HepG2 (cell line): ENCODE measurements around the gene GPHN.

Experiments used
- CBX5 ChIP-seq: sonication (generic); formaldehyde crosslinking; IDR thresholded peaks from 2 replicates; pipeline ENCODE4 v1.4.0; 2020; ENCODE audit warnings: missing genetic modification reagents, borderline replicate concordance
- FOXM1 ChIP-seq: sonication (generic); formaldehyde crosslinking; IDR thresholded peaks from 2 replicates; pipeline ENCODE4 v1.5.0; 2020; ENCODE audit warnings: missing genetic modification reagents
- HNRNPUL1 ChIP-seq: fragments of 200-400 bp; formaldehyde crosslinking; IDR thresholded peaks from 2 replicates; pipeline ENCODE4 v1.6.1; 2017; ENCODE audit warnings: low read depth, mild to moderate bottlenecking, low read length, moderate library complexity
- ZNF629 ChIP-seq: sonication (generic); formaldehyde crosslinking; conservative IDR thresholded peaks from 2 replicates; pipeline ENCODE4 v1.5.0; 2020; ENCODE audit warnings: missing genetic modification reagents

GRCh38 chr14:66596241-66596985, 88.5 kb downstream of the GPHN start:
- TF ChIP-seq CBX5 = no peak
- TF ChIP-seq FOXM1 (CRISPR knock-in tag) = no peak
- TF ChIP-seq HNRNPUL1 = no peak
- TF ChIP-seq ZNF629 (CRISPR knock-in tag) = no peak
